Hepatocyte (in vitro differentiated cells): ENCODE data around the gene RBCK1. TPM values are rescaled to one million over a fixed set of nuclear protein-coding genes. Genes with fewer than 3 reads are reported as not detected.
A peak's percentile ranks its signal among the peaks of the same experiment; 100 is the strongest.

Experiments
- DNase-seq: peaks from one replicate; pipeline ENCODE4 v3.0.0-alpha.2; 2016; ENCODE audit warnings: low spot score
- H2AFZ ChIP-seq: fragments of 200-600 bp; sonication (generic); 2 replicates; pipeline ENCODE4 v1.6.0; 2016; ENCODE audit warnings: antibody characterized with exemption, mild to moderate bottlenecking
- H3K27ac ChIP-seq: fragments of 200-600 bp; sonication (generic); 2 replicates; pipeline ENCODE4 v1.5.1; 2016; ENCODE audit warnings: mild to moderate bottlenecking
- H3K27me3 ChIP-seq: fragments of 200-600 bp; sonication (generic); 2 replicates; pipeline ENCODE4 v1.6.1; 2016
- H3K36me3 ChIP-seq: fragments of 200-600 bp; sonication (generic); replicated peaks from 2 replicates; pipeline ENCODE4 v1.5.1; 2016; ENCODE audit warnings: low read depth; ENCODE audit not compliant: insufficient read depth
- H3K4me1 ChIP-seq: fragments of 200-600 bp; sonication (generic); 2 replicates; pipeline ENCODE4 v1.5.1; 2016; ENCODE audit warnings: mild to moderate bottlenecking, moderate library complexity; ENCODE audit not compliant: insufficient read depth
- H3K4me2 ChIP-seq: fragments of 200-600 bp; sonication (generic); 2 replicates; pipeline ENCODE4 v1.6.0; 2016
- H3K4me3 ChIP-seq: fragments of 200-600 bp; sonication (generic); 2 replicates; pipeline ENCODE4 v1.5.1; 2016; ENCODE audit warnings: mild to moderate bottlenecking
- H3K79me2 ChIP-seq: fragments of 200-600 bp; sonication (generic); 2 replicates; pipeline ENCODE4 v1.6.0; 2017; ENCODE audit warnings: mild to moderate bottlenecking
- H3K9me2 ChIP-seq: fragments of 200-600 bp; sonication (generic); replicated peaks from 2 replicates; pipeline ENCODE4 v1.6.0; 2017; ENCODE audit warnings: mild to moderate bottlenecking; ENCODE audit not compliant: insufficient read depth
- H3K9me3 ChIP-seq: fragments of 200-600 bp; sonication (generic); 2 replicates; pipeline ENCODE4 v1.5.1; 2016; ENCODE audit warnings: low read depth, mild to moderate bottlenecking
- H4K20me1 ChIP-seq: fragments of 200-600 bp; sonication (generic); 2 replicates; pipeline ENCODE4 v1.6.0; 2016; ENCODE audit warnings: mild to moderate bottlenecking; ENCODE audit not compliant: insufficient read depth, poor library complexity, severe bottlenecking
- CTCF ChIP-seq: fragments of 200-600 bp; sonication (generic); IDR thresholded peaks from 2 replicates; pipeline ENCODE4 v1.5.1; 2016; ENCODE audit warnings: antibody characterized with exemption, mild to moderate bottlenecking; ENCODE audit not compliant: poor library complexity
- EZH2 ChIP-seq: fragments of 200-600 bp; sonication (generic); IDR thresholded peaks from 2 replicates; pipeline ENCODE4 v1.6.1; 2016; ENCODE audit warnings: antibody characterized with exemption, mild to moderate bottlenecking, borderline replicate concordance
- EZH2phosphoT487 ChIP-seq: fragments of 200-600 bp; sonication (generic); IDR thresholded peaks from one replicate; pipeline ENCODE4 v1.6.1; 2018; ENCODE audit warnings: antibody characterized with exemption, mild to moderate bottlenecking, low read depth, moderate library complexity; ENCODE audit not compliant: unreplicated experiment, severe bottlenecking
- WGBS: methylation state at CpG from one replicate; pipeline ENCODE4 v1.1.6; 2016; ENCODE audit warnings: low lambda C conversion rate; ENCODE audit errors: missing lambda C conversion rate; 5-methylcytosine and 5-hydroxymethylcytosine counted together
- polyA plus RNA-seq: library from polyadenylated mRNA; unstranded; fragments of >200 nt; fragmentation: Nextera tagmentation; extraction: Ambion mirVana; gene quantifications from 2 replicates; pipeline ENCODE4 v1.2.1, GENCODE V29; 2016
- total RNA-seq: library from RNA; depleted of rRNA; stranded (reverse); fragments of >200 nt; gene quantifications from 2 replicates; pipeline ENCODE4 v1.2.3, GENCODE V29; 2014

RBCK1 gene
- total and polyA plus RNA-seq, 2 experiments from 2014 or later = 76.4 to 80.8 TPM

GRCh38 chr20:430091-430999, 22.2 kb downstream of the RBCK1 start:
- no peak overlapping the region for H3K4me3 ChIP-seq
- H3K4me1 ChIP-seq = no peaks in the 10 kb centered on the region
- no peaks in the 10 kb centered on the region for H3K36me3 ChIP-seq
- no peak for DNase-seq
- no peak overlapping the region for H3K4me2 ChIP-seq
- H4K20me1 ChIP-seq = no peaks in the 10 kb centered on the region
- H3K9me3 ChIP-seq = no peaks in the 10 kb centered on the region
- WGBS = 93% methylated on average over 21 of the region's 21 CpGs
- H2AFZ ChIP-seq = no peak overlapping the region
- no peaks in the 10 kb centered on the region for H3K9me2 ChIP-seq
- TF ChIP-seq CTCF (no peak), EZH2phosphoT487 (no peak), EZH2 (no peak)
- no peaks in the 10 kb centered on the region for H3K79me2 ChIP-seq
- no peak overlapping the region for H3K27ac ChIP-seq
- H3K27me3 ChIP-seq = no peaks in the 10 kb centered on the region

GRCh38 chr20:431012-431904, 23.2 kb downstream of the RBCK1 start:
- 77% methylated on average over 16 of the region's 17 CpGs for WGBS

GRCh38 chr20:432208-432607, 24.1 kb downstream of the RBCK1 start:
- H3K9me2 ChIP-seq = no peaks in the 10 kb centered on the region
- H3K79me2 ChIP-seq = no peaks in the 10 kb centered on the region
- no peaks in the 10 kb centered on the region for H3K27me3 ChIP-seq
- no peaks in the 10 kb centered on the region for H3K9me3 ChIP-seq
- 96% methylated on average over 13 of the region's 13 CpGs for WGBS
- no peaks in the 10 kb centered on the region for H3K4me1 ChIP-seq
- H3K4me3 ChIP-seq = no peak overlapping the region
- H4K20me1 ChIP-seq = no peaks in the 10 kb centered on the region
- H2AFZ ChIP-seq = no peak overlapping the region
- H3K27ac ChIP-seq = no peak overlapping the region
- TF ChIP-seq EZH2 (no peak), CTCF (no peak), EZH2phosphoT487 (no peak)
- H3K36me3 ChIP-seq = no peaks in the 10 kb centered on the region
- DNase-seq = no peak
- no peak overlapping the region for H3K4me2 ChIP-seq

More at GRCh38 chr20:431012-431904, 23.2 kb downstream of the RBCK1 start:
- Histone ChIP-seq H3K4me3 (no peak overlapping the region), H3K79me2 (no peaks in the 10 kb centered on the region), H3K27ac (no peak overlapping the region), H3K27me3 (no peaks in the 10 kb centered on the region), H3K9me2 (no peaks in the 10 kb centered on the region), H4K20me1 (no peaks in the 10 kb centered on the region), H3K4me2 (no peak overlapping the region), H3K9me3 (no peaks in the 10 kb centered on the region), H3K4me1 (no peaks in the 10 kb centered on the region), H2AFZ (no peak overlapping the region), H3K36me3 (no peaks in the 10 kb centered on the region)
- TF ChIP-seq CTCF (peak; percentile 67), EZH2 (no peak)
- DNase-seq = peak; percentile 81
